ENCODE data around the gene CD276.

The CD276 gene

DNA sequence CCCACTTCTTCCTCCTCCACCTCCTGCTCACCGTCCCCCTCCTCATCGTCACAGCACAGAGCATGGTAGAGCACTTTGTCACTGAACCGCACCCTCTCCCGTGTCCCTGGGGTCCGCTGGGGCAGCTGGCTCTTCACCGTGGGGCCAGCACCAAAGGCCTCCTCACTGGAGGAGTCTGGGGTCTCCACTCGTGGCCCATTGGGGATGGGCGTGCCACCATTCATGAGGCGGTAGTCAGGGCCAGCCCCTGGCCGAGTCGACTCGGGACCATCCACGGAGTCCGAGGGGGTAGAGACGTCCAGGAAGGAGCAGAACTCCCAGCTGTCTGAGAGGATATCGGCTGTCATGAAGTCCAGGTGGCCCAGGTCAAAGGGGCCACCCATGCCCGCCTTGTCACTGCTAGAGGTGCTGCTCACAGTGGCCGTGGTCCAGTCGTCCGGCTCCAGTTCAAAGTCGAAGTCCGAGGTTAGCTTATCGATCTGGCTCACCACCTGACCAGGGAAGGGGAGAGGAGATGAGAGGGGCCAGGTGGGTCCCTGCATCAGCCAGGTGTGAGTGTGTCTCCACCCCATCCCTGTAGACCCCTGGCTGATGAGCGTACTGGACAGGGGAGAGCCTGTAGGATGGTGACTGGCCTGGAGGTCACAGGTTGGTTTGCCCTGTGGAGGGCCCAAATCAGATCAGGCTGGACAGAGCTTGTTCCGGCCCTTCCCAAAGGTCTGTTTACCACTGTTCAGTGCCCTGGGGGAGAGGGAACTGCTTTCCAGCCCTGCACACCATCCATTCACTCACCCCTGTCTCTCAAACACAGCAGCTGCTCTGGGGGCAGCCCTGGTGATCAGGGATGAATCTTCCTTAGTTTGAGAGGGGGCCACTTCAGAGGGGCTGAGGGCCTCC, 56.2 kb downstream of the CD276 start:
- Histone ChIP-seq H3K27ac (no peak overlapping the region), H3K4me3 (no peak overlapping the region)

DNA sequence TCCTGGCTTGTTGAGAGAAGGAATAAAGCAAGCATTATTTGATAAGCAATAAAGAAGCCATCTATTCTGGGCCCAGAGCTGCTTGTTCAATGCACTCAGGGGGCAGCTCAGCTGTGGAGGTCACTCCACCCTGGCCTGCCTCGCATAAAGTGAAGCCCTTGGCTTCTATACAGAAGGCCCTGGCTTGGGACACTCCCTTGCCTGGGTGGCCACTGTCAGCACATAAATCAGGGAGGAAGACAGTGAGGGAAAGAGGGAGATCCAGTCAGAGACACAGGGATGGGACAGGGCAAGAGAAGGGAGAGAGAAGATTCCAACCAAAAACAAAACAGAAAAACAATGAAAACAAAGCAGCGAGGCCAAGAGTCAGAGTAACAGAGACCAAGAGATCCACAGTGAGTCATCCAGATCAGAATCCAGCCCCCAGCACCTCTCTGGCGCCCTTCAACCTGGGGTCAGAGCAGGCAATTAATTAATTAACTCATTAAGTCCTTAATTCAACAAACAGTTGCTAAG, 57.2 kb downstream of the CD276 start:
- H3K27ac ChIP-seq = no peak overlapping the region
- no peak overlapping the region for H3K4me3 ChIP-seq

DNA sequence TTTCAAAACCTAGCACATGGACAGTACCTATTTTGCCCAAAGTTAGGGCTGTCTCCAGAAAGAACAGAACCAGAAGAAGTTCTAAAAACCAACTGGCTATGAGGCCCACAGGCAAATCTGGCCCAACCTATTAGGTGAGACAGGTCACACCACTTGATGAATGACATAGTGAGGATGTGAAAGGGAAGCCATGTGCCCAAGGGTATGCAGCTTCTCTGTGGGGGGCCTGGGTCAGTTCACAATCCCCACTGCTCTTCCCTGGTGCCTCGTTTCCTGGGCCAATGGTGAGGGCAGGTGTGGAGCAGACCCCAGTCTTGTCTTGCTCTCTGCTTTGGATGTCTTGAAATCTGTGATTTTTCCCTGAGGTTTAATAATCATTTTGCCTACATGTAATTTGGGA, 60.1 kb downstream of the CD276 start:
- H3K4me3 ChIP-seq = no peak overlapping the region
- H3K27ac ChIP-seq = no peak overlapping the region

DNA sequence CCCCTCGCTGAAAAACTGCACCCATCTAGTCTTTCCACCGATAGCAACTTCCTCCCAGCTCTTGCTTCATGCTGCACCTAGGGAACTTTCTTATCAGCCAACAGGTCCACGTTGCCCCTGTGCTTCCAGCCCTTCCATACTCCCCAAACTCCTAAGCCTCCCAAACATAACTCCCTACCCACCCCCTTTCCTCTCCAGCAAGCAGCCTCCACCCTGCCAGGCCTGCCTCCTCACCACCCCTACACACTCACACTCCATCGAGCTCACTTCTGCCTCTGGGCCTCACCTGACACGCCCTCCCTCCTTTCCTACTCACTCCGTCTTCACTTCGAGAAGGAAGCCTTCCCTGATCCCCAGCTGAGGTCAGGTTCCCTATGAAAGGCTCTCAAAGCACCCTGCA, 60.9 kb downstream of the CD276 start:
- no peak overlapping the region for H3K4me3 ChIP-seq
- no peak overlapping the region for H3K27ac ChIP-seq

DNA sequence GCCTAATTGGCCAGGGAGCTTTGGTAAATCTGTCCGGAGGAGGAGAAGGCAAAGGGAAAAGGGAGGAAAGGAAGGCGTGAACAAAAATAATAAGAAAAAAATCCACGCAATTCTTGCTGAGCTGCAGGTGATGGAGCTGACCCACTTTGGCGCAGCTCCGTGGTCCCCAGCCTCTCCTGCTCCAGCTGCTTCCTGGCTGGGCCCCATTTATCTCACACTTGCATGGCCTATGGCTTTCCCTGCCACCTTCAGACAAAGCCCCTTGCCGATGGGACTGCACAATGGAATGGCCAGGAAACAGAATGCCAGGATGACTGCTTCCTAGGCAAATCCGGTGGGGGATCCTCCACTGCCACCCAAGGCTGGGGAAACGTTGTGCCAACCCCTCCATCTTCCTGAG, 62.1 kb downstream of the CD276 start:
- Histone ChIP-seq H3K4me3 (no peak overlapping the region), H3K27ac (no peak overlapping the region)

DNA sequence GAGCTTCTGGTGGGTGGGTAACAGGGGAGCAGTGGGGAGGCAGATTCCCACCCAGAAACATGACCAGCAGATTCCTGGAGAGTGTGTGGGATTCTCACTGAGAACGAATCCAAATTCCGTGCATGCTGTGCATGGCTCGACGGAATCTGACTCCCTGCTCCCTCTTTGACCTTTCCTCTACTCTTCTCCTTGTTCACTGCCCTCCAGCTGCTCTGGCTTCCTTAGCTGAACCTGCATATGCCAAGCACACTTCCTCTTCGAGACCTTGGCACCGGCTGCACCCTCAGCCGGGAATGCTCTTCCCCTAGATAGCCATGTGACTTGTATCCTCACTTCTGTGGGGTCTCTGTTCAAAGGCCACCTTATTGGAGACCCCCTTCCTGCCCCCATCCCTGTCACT, 62.7 kb downstream of the CD276 start:
- Histone ChIP-seq H3K4me3 (no peak overlapping the region), H3K27ac (no peak overlapping the region)

DNA sequence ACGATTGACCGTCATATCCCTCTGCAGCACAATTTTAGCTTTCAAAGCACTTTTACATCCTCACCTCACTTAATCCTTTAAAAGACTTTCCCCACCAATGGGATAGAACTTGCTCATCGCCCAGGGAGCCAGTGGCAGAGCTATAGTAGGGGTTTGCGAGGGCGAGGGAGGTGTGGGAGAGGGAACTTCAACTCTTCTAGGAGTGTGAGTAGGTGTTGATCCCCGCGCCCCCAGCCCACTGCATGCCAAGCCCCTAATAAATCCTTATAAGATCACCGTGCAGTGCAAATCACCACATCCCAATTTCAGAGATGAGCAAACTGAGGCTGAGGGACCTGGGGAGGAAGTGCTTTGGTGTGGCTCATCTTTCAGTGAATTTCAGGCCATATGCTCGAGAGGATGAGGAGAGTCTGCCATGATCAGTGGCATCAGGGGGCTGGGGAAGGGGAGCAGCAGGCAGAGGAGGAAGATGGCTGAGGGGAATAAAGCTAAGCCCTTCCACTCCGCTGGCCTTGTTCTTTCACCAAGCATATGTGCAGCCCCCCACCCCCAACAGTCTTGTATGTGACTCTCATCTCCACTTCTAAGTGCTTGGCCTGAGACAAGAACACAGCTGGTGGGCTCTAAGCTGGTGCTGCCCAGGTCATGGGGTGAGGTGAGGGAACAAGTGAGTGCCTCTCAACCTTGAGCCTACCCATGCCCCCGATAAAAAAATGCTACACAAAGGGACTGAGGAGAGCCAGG, 63.8 kb downstream of the CD276 start:
- Histone ChIP-seq H3K4me3 (no peak overlapping the region), H3K27ac (no peak overlapping the region)

DNA sequence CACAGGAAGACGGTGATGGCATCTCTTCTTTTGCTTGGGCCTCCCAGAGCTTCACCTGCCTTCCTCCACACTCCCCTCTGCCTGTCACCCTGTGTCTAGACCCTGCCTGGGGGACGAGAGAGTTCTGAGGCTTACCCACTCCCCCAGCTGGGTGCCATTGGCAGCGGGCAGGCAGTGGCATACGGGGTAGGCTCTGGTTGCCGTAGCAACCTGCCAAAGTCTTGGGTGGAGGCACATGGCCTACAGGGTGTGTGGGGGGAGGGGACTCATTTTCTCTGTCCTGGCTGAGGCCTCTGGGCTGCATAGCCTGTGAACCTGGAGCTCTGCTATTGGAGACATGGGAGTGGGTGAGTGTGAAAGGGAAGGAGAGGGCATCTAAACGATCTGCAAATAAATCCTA, 64.5 kb downstream of the CD276 start:
- H3K27ac ChIP-seq = no peak overlapping the region

DNA sequence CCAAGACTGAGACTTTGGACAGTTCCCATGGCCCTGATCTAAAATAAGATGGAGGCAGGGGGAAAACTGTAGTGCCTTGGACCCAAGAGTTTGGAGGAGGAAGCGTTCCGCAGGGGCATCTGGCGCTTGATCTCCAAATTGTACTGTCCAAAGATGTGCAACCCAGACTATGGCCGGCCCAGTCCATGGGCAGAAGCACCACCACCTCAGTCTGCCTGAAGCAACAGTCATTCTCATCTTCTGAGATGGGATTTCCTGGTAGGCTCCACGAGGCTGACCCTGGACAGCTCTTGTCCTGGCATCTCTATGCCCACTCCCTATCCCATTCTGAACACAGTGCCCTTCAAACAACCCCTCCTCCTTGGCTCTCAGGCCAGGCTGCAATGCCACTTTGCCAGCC, 65.3 kb downstream of the CD276 start:
- Histone ChIP-seq H3K4me3 (no peak overlapping the region), H3K27ac (no peak overlapping the region)

More for the DNA sequence above, 64.5 kb downstream of the CD276 start:
- no peak overlapping the region for H3K4me3 ChIP-seq

DNA sequence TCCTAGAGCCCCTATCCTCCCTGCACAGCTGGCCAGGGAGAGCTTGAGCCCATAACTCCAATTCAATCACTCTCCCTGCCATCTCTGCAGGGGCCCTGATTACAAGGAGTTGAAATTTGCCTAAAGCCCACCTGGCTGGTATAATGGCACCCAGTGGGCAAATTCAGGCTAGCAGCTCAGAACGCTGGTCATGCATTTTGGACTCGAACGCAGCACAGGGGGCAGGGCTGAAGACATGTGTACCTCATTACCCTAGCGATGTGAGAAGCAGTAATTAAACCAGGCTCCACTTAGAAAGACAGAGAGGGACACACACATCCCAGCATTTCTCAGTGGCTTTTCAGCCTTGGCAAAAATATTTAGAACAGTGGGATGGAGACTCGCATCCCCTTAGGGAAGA, 65.8 kb downstream of the CD276 start:
- Histone ChIP-seq H3K4me3 (no peak overlapping the region), H3K27ac (no peak overlapping the region)

DNA sequence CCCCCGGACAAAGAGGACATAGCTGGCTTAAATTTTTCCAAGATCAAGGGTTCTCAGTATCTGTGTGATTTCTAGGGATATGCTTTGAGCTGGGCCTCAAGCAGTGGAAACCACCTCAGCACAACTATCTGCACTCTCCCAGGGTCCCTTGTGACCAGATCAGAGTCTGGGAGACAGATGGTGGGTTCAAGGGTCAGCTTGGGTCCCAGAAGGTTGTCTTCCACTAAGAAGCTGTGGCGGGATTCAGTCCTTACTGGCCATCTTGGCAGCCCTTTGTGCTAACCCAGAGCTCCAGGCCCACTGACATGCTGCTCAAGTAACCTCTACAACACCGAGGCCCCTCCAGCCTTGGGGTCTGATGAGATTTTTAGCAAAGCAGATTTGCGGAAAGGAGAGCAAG, 66.3 kb downstream of the CD276 start:
- no peak overlapping the region for H3K27ac ChIP-seq

DNA sequence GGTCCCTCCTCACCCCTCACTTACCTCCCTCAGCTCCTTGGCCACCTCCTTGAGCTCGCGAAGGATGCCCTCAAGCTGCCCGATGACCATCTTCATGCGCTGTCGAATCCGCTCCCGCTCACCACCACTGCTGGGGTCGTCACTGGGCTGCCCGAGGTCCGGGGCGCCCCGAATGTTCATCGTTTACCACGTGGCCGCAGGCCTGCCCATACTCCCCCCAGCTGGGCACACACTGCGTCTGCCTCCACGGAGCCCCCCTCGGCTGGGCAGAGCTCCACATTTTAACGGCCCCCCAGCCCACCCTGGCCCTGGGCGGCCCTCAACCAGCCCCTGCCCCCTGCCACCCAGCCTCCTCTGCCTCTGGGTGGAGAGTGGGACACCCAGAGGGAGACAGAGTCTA, 66.8 kb downstream of the CD276 start:
- Histone ChIP-seq H3K27ac (no peak overlapping the region), H3K4me3 (no peak overlapping the region)

More for the DNA sequence above, 66.3 kb downstream of the CD276 start:
- H3K4me3 ChIP-seq = no peak overlapping the region

DNA sequence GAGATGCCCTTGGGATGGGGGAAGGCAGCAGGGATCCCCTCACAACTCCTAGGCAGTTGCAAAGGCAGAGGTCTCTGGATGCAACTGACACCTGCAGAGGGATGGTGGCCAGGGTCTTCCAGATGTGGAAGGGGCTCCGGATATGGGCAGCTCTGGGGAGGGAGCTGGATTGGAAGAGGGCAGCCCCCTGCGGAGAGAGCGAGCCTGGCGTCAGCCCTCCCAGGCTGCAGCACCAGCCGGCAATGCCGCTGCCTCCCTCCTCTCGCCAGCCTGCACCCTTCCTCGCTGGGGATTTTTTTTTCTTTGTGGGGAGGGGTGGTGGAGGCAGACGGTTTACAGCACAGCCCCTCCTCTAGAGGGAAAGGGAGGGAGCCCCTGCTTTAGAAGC, 67.3 kb downstream of the CD276 start:
- peak overlapping the region in 3 of 21 experiments; percentile 13 to 75 (median 73) for H3K27ac ChIP-seq

DNA sequence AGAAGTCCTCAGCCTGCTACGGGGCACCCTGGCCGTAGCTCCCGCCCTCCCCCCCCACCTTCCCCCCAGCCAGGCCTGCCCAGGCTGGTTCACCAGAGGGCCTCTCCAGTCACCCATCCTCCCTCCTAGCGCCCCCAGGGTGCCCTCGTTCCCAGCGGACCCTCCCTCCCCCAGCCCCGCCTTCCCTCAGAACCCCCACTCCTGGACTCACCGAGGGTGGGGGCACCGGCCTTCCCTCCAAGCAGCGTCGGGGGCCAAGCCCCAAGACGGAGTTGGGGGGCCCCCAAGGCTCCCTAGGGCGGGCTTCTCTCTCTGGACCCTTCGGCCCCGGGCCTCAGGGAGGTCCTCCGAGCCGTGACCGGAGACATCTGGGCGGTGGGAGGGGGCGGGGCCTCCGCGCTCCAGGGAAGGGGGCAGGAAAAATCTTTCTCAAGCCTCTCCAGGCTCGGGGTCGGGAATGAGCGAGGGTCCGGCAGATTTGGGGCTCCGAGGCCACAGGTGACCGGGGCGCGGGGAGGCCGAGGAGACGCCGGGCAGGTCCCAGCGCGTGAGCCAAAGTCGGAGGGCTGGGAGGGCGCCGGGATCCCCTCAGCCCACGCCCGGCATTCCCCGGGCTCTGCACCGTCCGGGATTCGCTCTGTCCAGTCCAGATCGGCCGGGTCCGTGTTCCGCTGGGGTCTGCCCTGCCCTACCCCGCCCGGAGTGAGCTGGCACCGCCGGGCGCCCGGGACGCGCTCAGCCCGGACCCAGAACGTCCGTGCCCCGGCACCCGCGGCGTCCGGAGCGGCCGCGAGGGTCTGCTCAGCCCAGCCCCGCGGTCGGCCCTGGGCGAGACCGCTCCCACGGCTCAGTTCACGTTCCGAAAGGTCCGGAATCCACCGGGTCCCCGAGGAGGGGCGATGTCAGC, 68.0 kb downstream of the CD276 start:
- H3K27ac ChIP-seq = peak overlapping the region in 9 of 21 experiments; percentile 6 to 75 (median 40)
- peak overlapping the region; percentile 38 to 57 (median 44) for H3K4me3 ChIP-seq

More for the DNA sequence above, 67.3 kb downstream of the CD276 start:
- peak overlapping the region in 6 of 7 experiments; percentile 38 to 57 (median 48) for H3K4me3 ChIP-seq

DNA sequence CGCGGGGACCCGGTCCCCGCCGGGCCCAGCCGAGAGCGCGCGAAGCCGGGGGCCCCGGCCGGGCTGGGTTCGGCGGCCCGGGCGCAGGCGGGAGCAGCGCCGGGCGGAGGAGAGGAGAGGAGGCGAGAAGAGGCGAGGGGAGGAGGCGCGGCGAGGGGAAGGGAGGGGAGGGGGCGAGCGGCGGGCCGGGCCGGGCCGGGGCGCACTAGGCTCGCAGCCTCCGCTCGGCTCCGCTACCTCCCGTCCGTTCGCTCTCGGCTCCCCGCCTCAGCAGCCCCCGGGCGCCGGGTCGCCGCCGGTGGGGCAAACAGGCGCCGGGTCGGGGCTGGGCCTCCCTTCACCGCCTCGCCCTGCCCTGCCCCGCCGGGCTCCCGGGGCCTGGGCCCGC, 68.6 kb downstream of the CD276 start:
- H3K27ac ChIP-seq = peak overlapping the region in 10 of 21 experiments; percentile 6 to 75 (median 40)

DNA sequence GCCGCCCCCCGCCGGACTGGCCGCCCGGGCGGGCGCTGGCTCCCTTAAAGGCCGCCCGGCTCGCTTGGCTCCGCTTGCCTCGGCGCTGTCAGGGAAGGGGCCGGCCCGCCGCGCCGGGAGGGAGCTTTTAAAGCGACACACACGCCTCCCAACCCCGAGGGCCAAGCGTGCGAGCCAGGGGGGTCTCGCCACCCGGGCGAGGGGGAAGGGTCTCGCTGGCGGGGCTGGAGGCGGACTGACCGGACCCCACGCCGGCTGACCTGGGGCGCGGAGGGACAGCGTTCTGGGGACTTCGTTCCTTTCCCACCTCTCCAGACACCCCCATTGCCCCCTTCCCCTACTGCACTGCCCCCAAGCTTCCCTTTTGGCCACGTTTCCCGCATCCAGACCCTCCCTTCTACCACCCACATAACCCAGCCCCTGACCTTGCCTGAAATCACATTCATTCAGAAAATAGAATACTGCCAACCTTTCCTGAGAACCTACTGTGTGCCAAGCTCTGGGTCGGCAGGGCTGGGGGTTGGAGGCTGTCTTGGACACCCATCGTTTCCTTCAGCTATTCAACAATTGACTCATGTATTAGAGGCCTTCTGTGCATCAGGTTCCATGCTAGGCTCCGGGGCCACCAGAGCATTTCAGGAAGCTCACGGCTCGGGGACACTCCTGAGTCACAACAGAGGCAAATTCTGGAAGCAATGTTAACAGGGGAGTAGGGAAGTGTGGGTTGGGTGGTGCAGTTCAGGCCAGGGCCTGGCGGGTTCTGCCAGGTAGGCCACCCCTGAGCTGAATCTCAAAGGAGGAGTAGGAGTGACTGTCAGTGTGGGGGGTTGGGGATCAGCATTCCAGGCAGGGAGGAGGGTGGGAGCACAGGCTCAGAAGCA, 69.3 kb downstream of the CD276 start, which contains the start of gene INSYN1:
Gene INSYN1, minus strand, starts transcription at position 102 of the 881 bp plus-strand sequence. CDS start 2,221 bp downstream, outside the sequence.
- Histone ChIP-seq H3K4me3 (peak within 1 kb of the TSS; percentile 38 to 57 (median 44)), H3K27ac (peak within 1 kb of the TSS in 10 of 21 experiments; percentile 6 to 75 (median 40))

More for the DNA sequence above, 68.6 kb downstream of the CD276 start:
- peak overlapping the region; percentile 38 to 57 (median 44) for H3K4me3 ChIP-seq

DNA sequence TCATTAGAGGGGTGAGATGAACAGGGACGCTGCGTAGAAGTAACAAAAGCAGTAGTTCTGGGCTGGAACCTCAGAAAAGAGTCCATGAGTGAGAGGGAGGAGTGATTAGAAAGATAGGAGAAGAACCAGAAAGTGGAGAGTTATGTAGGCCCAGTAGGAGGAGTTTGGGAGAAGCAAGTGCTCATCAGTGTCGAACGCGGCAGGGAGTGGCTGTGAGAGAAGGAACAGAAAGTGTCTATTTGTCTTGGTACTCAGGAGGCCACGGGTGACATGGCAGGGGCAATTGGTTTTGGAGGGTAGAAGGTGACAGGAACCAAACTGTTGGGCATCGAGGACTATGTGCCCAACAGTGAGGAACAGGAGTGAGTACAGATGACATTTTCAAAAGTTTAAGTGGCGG, 70.3 kb downstream of the CD276 start:
- Histone ChIP-seq H3K27ac (peak overlapping the region in 1 of 21 experiments; percentile 53), H3K4me3 (no peak overlapping the region)

DNA sequence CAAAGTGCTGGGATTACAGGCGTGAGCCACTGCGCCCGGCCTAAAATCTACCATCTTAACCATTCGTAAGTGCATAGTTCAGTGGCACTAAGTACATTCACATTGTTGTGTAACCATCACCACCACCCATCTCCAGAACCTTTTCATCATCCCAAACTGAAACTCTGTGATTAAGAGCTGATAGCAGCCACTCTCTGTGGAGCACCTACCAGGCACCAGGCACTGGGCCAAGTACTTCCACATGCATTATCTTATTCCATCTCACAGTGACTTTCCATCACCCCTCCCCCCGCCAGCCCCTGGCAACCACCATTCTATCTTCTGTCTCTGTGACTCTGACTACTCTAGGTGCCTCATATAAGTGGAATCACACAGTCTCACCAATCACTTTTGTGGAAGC, 71.3 kb downstream of the CD276 start:
- Histone ChIP-seq H3K27ac (no peak overlapping the region), H3K4me3 (no peak overlapping the region)
